CD14-positive monocyte (primary cell): ENCODE data around the gene SMYD3. TPM values are rescaled to one million over a fixed set of nuclear protein-coding genes. Genes with fewer than 3 reads are reported as not detected.

Experiments used
- DNase-seq, 3 donors: peaks; one replicate each; pipeline ENCODE4 v3.0.0-alpha.2; 2011 to 2022
- H2AFZ ChIP-seq: 2 replicates; pipeline ENCODE4 v1.6.0; 2012; ENCODE audit warnings: mild to moderate bottlenecking, low read depth, low read length, inconsistent platforms; ENCODE audit not compliant: insufficient read depth, poor library complexity, severe bottlenecking
- H3K27ac ChIP-seq, 2 donors: 1 replicate in 1 of 2; 2 replicates in 1 of 2; pipeline ENCODE4 v1.5.1; 2012 to 2013; ENCODE audit warnings: low read length in 2 of 2, control low read depth in 1 of 2, inconsistent platforms in 1 of 2, low read depth in 1 of 2, mild to moderate bottlenecking in 1 of 2
- H3K27me3 ChIP-seq, 2 donors: one replicate each; pipeline versions ENCODE4 v1.6.0 to v1.6.1; 2011 to 2013; ENCODE audit warnings: low read length in 2 of 2; ENCODE audit not compliant: control insufficient read depth in 2 of 2, insufficient read depth in 2 of 2
- H3K36me3 ChIP-seq, 2 donors: replicated peaks in 1 of 2; 1 replicate in 1 of 2; 2 replicates in 1 of 2; pipeline versions ENCODE4 v1.5.1 to v1.6.1; 2012 to 2013; ENCODE audit warnings: low read length in 2 of 2, control low read depth in 1 of 2, inconsistent platforms in 1 of 2, mild to moderate bottlenecking in 1 of 2; ENCODE audit not compliant: insufficient read depth in 2 of 2, control insufficient read depth in 1 of 2
- H3K4me1 ChIP-seq, 2 donors: 1 replicate in 1 of 2; 2 replicates in 1 of 2; pipeline versions ENCODE4 v1.5.1 to v1.6.1; 2012 to 2013; ENCODE audit warnings: low read length in 2 of 2, control low read depth in 1 of 2, inconsistent platforms in 1 of 2, mild to moderate bottlenecking in 1 of 2, moderate library complexity in 1 of 2; ENCODE audit not compliant: insufficient read depth in 2 of 2, control insufficient read depth in 1 of 2
- H3K4me2 ChIP-seq: replicated peaks from 2 replicates; pipeline ENCODE3; 2012; ENCODE audit warnings: low read length, moderate library complexity, mild to moderate bottlenecking; ENCODE audit not compliant: poor library complexity, severe bottlenecking; ENCODE audit errors: extremely low read depth
- H3K4me3 ChIP-seq, 3 experiments: fragments of 200-600 bp in 1 of 3; sonication (generic) in 1 of 3; replicated peaks in 1 of 3; 1 replicate in 2 of 3; 2 replicates in 1 of 3; pipeline ENCODE4 v1.5.1; 2011 to 2013; ENCODE audit warnings: low read length in 3 of 3, mild to moderate bottlenecking in 3 of 3, control low read depth in 2 of 3, low read depth in 2 of 3, inconsistent platforms in 1 of 3, moderate library complexity in 1 of 3
- H3K79me2 ChIP-seq: 2 replicates; pipeline ENCODE4 v1.6.0; 2012; ENCODE audit warnings: mild to moderate bottlenecking, control low read depth, inconsistent platforms, low read length, moderate library complexity; ENCODE audit not compliant: insufficient read depth
- H3K9ac ChIP-seq: 2 replicates; pipeline ENCODE4 v1.6.0; 2017; ENCODE audit warnings: low read length, mild to moderate bottlenecking; ENCODE audit not compliant: insufficient read depth, poor library complexity, severe bottlenecking
- H3K9me3 ChIP-seq, 2 donors: replicated peaks in 1 of 2; 1 replicate in 1 of 2; 2 replicates in 1 of 2; pipeline versions ENCODE4 v1.5.1 to v1.6.1; 2012 to 2013; ENCODE audit warnings: low read length in 2 of 2, control low read depth in 1 of 2; ENCODE audit not compliant: control insufficient read depth in 1 of 2, insufficient read depth in 1 of 2
- H4K20me1 ChIP-seq: 2 replicates; pipeline ENCODE4 v1.6.0; 2012; ENCODE audit warnings: mild to moderate bottlenecking, low read length, control low read depth, moderate library complexity; ENCODE audit not compliant: insufficient read depth
- H3K27ac Mint-ChIP-seq, 7 donors: one replicate each; pipeline ENCODE4 v1.8.0; 2020; ENCODE audit warnings: mild to moderate bottlenecking in 7 of 7, mixed read lengths in 7 of 7, moderate library complexity in 6 of 7, inconsistent platforms in 2 of 7
- H3K27me3 Mint-ChIP-seq, 3 donors: one replicate each; pipeline ENCODE4 v1.8.0; 2021 to 2022; ENCODE audit warnings: low read depth in 3 of 3, mild to moderate bottlenecking in 3 of 3, mixed read lengths in 3 of 3, moderate library complexity in 3 of 3, inconsistent platforms in 1 of 3
- H3K36me3 Mint-ChIP-seq, 2 donors: one replicate each; pipeline ENCODE4 v1.8.0; 2020; ENCODE audit warnings: mixed read lengths in 2 of 2, inconsistent platforms in 1 of 2, mild to moderate bottlenecking in 1 of 2
- H3K4me1 Mint-ChIP-seq: one replicate; pipeline ENCODE4 v1.8.0; 2020; ENCODE audit warnings: mild to moderate bottlenecking, mixed read lengths
- H3K4me3 Mint-ChIP-seq, 2 donors: one replicate each; pipeline ENCODE4 v1.8.0; 2020; ENCODE audit warnings: mild to moderate bottlenecking in 2 of 2, mixed read lengths in 2 of 2, moderate library complexity in 1 of 2
- H3K9me3 Mint-ChIP-seq, 7 donors: one replicate each; pipeline ENCODE4 v1.8.0; 2020 to 2022; ENCODE audit warnings: mixed read lengths in 7 of 7, mild to moderate bottlenecking in 6 of 7, moderate library complexity in 6 of 7, inconsistent platforms in 2 of 7
- WGBS: methylation state at CpG from one replicate; pipeline ENCODE4 v1.1.5; 2013; ENCODE audit warnings: missing lambda C conversion rate; ENCODE audit not compliant: insufficient coverage; 5-methylcytosine and 5-hydroxymethylcytosine counted together
- intact Hi-C, 2 donors: fragments of 100-400 bp; cut with micrococcal nuclease; formaldehyde crosslinking; loops; one replicate each; pipeline versions ENCODE4 v1.15.0 to v1.15.1; 2023
- polyA plus RNA-seq, 3 donors: library from polyadenylated mRNA; depleted of rRNA in 1 of 3; unstranded in 2 of 3; stranded (reverse) in 1 of 3; fragments of 300-500 nt in 2 of 3; fragments of >200 nt in 1 of 3; fragmentation: Illumina TruSeq in 2 of 3; gene quantifications; 1 replicate in 2 of 3; 2 replicates in 1 of 3; pipeline ENCODE4 v1.2.3, GENCODE V29; 2012 to 2021
- TF ChIP-seq, protein P1 (sequence below): fragments of 200-600 bp; IDR thresholded peaks from one replicate; pipeline ENCODE4 v1.8.0; 2022; ENCODE audit warnings: antibody characterized with exemption, mild to moderate bottlenecking

SMYD3 gene
- polyA plus RNA-seq, 3 donors = 2.7 to 8.4 (median 4.0) TPM

DNA sequence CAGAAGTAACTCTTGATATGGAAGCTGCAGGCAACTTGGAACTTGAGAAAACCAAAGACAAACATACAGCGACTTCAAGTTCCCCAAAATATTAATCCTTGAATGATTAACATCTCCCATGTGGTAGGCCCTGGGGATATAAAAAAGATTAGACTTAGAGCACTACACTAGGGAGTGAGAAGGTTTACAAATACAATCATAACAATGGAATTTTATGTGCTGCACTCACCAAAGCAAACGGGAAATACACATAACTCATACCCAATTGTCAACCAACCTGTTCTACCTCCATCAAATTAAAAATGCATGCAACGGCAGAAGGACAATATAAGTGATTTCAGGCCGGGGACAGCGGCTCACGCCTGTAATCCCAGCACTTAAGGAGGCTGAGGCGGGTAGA lies 3.7 kb downstream of the SMYD3 start:
- H2AFZ ChIP-seq = no peak overlapping the region
- no peaks in the 10 kb centered on the region for H3K27me3 ChIP-seq
- peaks cover 9 to 15% of the 10 kb centered on the region in 2 donors for H3K4me1 ChIP-seq
- no peaks in the 10 kb centered on the region for H3K9me3 ChIP-seq
- peaks cover 15% of the 10 kb centered on the region for H3K4me1 Mint-ChIP-seq
- H3K4me2 ChIP-seq = no peak overlapping the region
- no peak overlapping the region for H3K9ac ChIP-seq
- H3K36me3 ChIP-seq = no peaks in the 10 kb centered on the region
- no peaks in the 10 kb centered on the region for H4K20me1 ChIP-seq
- H3K4me3 Mint-ChIP-seq = no peak overlapping the region
- TF ChIP-seq, protein P1, sequence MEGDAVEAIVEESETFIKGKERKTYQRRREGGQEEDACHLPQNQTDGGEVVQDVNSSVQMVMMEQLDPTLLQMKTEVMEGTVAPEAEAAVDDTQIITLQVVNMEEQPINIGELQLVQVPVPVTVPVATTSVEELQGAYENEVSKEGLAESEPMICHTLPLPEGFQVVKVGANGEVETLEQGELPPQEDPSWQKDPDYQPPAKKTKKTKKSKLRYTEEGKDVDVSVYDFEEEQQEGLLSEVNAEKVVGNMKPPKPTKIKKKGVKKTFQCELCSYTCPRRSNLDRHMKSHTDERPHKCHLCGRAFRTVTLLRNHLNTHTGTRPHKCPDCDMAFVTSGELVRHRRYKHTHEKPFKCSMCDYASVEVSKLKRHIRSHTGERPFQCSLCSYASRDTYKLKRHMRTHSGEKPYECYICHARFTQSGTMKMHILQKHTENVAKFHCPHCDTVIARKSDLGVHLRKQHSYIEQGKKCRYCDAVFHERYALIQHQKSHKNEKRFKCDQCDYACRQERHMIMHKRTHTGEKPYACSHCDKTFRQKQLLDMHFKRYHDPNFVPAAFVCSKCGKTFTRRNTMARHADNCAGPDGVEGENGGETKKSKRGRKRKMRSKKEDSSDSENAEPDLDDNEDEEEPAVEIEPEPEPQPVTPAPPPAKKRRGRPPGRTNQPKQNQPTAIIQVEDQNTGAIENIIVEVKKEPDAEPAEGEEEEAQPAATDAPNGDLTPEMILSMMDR = no peak
- H3K27ac Mint-ChIP-seq = peak overlapping the region in 1 of 7 donors; percentile 61
- intact Hi-C loops = loop anchor here (10.0 kb wide), 3 partner anchors 111 to 241 kb away; no protein-coding TSS in a partner anchor
- DNase-seq = no peak
- WGBS = 77% methylated on average over 5 of the region's 7 CpGs
- no peak overlapping the region for H3K27ac ChIP-seq
- peaks cover 0 to 3% of the 10 kb centered on the region in 2 donors for H3K36me3 Mint-ChIP-seq
- no peaks in the 10 kb centered on the region for H3K79me2 ChIP-seq
- H3K9me3 Mint-ChIP-seq = no peaks in the 10 kb centered on the region
- H3K27me3 Mint-ChIP-seq = peaks cover 4 to 7% (median 4%) of the 10 kb centered on the region in 3 donors
- H3K4me3 ChIP-seq = no peak overlapping the region

GRCh38 chr1:246497331-246497915 lies 9.7 kb downstream of the SMYD3 start:
- Histone ChIP-seq H3K9ac (no peak overlapping the region), H3K27me3 (no peaks in the 10 kb centered on the region), H4K20me1 (no peaks in the 10 kb centered on the region), H3K4me2 (peak overlapping the region; percentile 29), H2AFZ (no peak overlapping the region), H3K36me3 (no peaks in the 10 kb centered on the region), H3K27ac (no peak overlapping the region), H3K79me2 (no peaks in the 10 kb centered on the region), H3K4me1 (no peaks in the 10 kb centered on the region), H3K4me3 (no peak overlapping the region), H3K9me3 (no peaks in the 10 kb centered on the region)
- H3K4me3 Mint-ChIP-seq = no peak overlapping the region
- peak overlapping the region in 2 of 7 donors; percentile 69 to 81 for H3K27ac Mint-ChIP-seq
- no peaks in the 10 kb centered on the region for H3K36me3 Mint-ChIP-seq
- H3K27me3 Mint-ChIP-seq = no peaks in the 10 kb centered on the region
- TF ChIP-seq, protein P1 = peak; percentile 77
- H3K4me1 Mint-ChIP-seq = peaks cover 6% of the 10 kb centered on the region
- intact Hi-C loops = loop anchor here in 1 of 2 donors (5.0 kb wide), 1 partner anchor 255 kb away; no protein-coding TSS in a partner anchor
- H3K9me3 Mint-ChIP-seq = no peaks in the 10 kb centered on the region
- WGBS = no CpG with 5 or more reads among the region's 2 CpGs
- DNase-seq = peak; percentile 47 to 66 (median 65)
